Hindlimb muscle (tissue), 1 donor: ENCODE measurements around the gene TADA2B. TPM values are rescaled to one million over a fixed set of nuclear protein-coding genes. Genes with fewer than 3 reads are reported as not detected.

Experiments
- polyA plus RNA-seq: library from polyadenylated mRNA; unstranded; fragments of 120-200 nt; gene quantifications from one replicate; pipeline ENCODE4 v1.2.1, GENCODE V29; 2013; ENCODE audit not compliant: insufficient read length

Gene TADA2B
- polyA plus RNA-seq, 1 donor, result 26.6 TPM

Other genes with a start within 250 kb of the TADA2B start
- 46.0 TPM for gene TBC1D14, start 133.5 kb upstream of the TADA2B start, polyA plus RNA-seq
- gene GRPEL1, start 24.7 kb downstream of the TADA2B start, polyA plus RNA-seq, result 25.5 TPM
- 6.9 TPM for gene SORCS2, start 149.2 kb downstream of the TADA2B start, polyA plus RNA-seq